Vagina (tissue), 2 donors: ENCODE data around the gene HPD. TPM values are rescaled to one million over a fixed set of nuclear protein-coding genes. Genes with fewer than 3 reads are reported as not detected.

Source experiments
- DNase-seq, 2 donors: peaks; one replicate each; pipeline ENCODE4 v3.0.0-alpha.2; 2017; ENCODE audit errors: extremely low spot score in 2 of 2
- H3K27ac ChIP-seq: fragments of 200-600 bp; sonication (generic); one replicate; pipeline ENCODE4 v1.5.1; 2019
- H3K27me3 ChIP-seq: fragments of 200-600 bp; sonication (generic); one replicate; pipeline ENCODE4 v1.5.1; 2019
- H3K36me3 ChIP-seq, 2 donors: fragments of 200-600 bp; sonication (generic); one replicate each; pipeline ENCODE4 v1.5.1; 2017 to 2019
- H3K4me1 ChIP-seq: fragments of 200-600 bp; sonication (generic); one replicate; pipeline ENCODE4 v1.5.1; 2019
- H3K4me3 ChIP-seq, 2 donors: fragments of 200-600 bp; sonication (generic); 1 replicate in 1 of 2; 2 replicates in 1 of 2; pipeline ENCODE4 v1.5.1; 2016 to 2019
- H3K9me3 ChIP-seq: fragments of 200-600 bp; sonication (generic); one replicate; pipeline ENCODE4 v1.5.1; 2019
- POLR2A ChIP-seq, 2 donors: fragments of 450-650 bp; IDR thresholded peaks; one replicate each; pipeline ENCODE4 v1.6.1; 2017; ENCODE audit warnings: antibody characterized with exemption in 2 of 2, mild to moderate bottlenecking in 2 of 2, moderate library complexity in 2 of 2
- POLR2AphosphoS5 ChIP-seq, 2 donors: sonication (generic); formaldehyde crosslinking; IDR thresholded peaks; one replicate each; pipeline ENCODE4 v1.9.0; 2017; ENCODE audit warnings: antibody characterized with exemption in 2 of 2, mild to moderate bottlenecking in 2 of 2, low read depth in 1 of 2; ENCODE audit not compliant: insufficient read depth in 1 of 2
- intact Hi-C: fragments of 100-400 bp; cut with DNase I; formaldehyde crosslinking; loops from one replicate; pipeline ENCODE4 v1.15.1; 2023
- total RNA-seq: library from RNA; depleted of rRNA; stranded (reverse); fragments of >200 nt; gene quantifications from one replicate; pipeline ENCODE4 v1.2.3, GENCODE V29; 2016
- TF ChIP-seq, protein P1 (sequence below), 3 experiments: fragments of 450-650 bp in 2 of 3; fragments of 200-600 bp in 1 of 3; sonication (generic) in 1 of 3; IDR thresholded peaks; one replicate each; pipeline ENCODE4 v1.5.1; 2017 to 2019; ENCODE audit warnings: antibody characterized with exemption in 3 of 3, mild to moderate bottlenecking in 2 of 3, moderate library complexity in 2 of 3

HPD gene
- total RNA-seq, 1 donor from 2014 or later = not detected

DNA sequence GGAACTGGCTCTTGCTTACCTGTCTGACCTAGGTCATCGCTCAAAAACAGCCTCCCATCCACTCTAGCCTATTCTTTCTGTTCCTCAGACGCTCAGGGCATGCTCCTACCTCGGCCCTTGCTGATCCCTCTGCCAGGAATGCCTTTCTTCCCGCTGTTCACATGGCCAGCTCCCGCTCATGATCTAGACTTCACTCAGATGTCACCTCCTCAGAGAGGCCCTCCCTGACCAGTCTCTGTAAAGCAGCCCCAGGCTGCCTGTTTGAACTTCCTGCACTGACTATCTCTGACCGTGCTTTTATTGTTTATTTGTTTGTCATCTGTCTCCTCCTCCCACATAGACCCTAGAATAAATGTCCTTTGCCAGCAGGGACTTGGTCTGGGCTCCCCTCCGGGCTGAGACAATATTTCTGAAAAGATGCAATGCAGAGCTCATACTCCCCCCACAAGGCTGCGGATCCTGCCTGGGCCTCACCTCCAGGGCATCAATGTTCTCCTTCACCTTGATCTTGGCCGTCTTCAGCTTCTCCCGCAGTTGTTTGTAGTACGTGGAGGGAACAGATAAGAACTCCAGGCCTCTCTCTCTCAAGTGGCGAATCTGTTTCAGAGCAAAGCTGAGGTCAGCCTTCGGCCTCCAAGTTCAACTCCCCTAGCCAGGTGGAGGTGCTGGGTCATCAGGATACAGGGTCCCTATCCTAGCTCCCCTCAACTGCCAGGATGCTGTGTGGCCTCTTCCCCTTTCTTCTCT is 15.2 kb downstream of the HPD start:
- Histone ChIP-seq H3K36me3 (no peaks in the 10 kb centered on the region), H3K4me3 (no peak overlapping the region), H3K4me1 (peaks cover 11% of the 10 kb centered on the region), H3K27ac (no peak overlapping the region), H3K9me3 (no peaks in the 10 kb centered on the region), H3K27me3 (no peaks in the 10 kb centered on the region)
- TF ChIP-seq POLR2AphosphoS5 (IDR thresholded peaks at IDR 0.05; ENCODE audit: insufficient read depth in 1 of 2, low read depth in 1 of 2) = no peak
- no peak for TF ChIP-seq POLR2A (IDR thresholded peaks at IDR 0.05)
- TF ChIP-seq, protein P1, sequence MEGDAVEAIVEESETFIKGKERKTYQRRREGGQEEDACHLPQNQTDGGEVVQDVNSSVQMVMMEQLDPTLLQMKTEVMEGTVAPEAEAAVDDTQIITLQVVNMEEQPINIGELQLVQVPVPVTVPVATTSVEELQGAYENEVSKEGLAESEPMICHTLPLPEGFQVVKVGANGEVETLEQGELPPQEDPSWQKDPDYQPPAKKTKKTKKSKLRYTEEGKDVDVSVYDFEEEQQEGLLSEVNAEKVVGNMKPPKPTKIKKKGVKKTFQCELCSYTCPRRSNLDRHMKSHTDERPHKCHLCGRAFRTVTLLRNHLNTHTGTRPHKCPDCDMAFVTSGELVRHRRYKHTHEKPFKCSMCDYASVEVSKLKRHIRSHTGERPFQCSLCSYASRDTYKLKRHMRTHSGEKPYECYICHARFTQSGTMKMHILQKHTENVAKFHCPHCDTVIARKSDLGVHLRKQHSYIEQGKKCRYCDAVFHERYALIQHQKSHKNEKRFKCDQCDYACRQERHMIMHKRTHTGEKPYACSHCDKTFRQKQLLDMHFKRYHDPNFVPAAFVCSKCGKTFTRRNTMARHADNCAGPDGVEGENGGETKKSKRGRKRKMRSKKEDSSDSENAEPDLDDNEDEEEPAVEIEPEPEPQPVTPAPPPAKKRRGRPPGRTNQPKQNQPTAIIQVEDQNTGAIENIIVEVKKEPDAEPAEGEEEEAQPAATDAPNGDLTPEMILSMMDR (IDR thresholded peaks at IDR 0.05) = no peak
- DNase-seq = no peak
- intact Hi-C loops = no loop called here

DNA sequence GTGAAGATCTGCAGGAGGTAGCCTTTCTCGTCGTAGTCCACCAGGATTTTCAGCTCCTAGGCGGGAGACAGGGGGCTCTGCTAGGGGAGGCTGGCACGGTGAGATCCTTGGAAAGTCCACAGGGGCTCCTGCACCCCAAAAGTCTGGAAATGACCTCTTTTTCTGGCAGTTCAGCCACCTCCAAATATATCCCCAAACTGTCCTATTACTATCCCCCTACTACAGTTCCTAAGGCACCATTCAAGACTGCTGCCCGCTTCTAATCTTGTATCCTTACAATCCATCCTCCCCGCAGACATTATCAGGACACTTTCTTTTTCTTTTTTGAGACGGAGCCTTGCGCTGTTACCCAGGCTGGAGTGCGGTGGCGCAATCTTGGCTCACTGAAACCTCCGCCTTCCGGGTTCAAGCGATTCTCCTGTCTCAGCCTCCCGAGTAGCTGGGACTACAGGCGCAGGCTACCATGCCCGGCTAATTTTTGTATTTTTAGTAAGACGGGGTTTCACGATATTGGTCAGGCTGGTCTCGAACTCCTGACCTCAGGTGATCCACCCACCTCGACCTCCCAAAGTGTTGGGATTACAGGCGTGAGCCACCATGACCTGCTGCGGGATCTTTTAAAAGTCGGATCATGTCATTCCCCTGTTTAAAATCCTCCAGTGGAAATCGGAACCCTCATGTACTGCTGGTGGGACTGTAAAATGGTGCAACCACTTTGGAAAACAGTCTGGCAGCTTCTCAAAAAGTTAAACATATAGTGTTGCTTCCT is 18.5 kb downstream of the HPD start:
- Histone ChIP-seq H3K9me3 (no peaks in the 10 kb centered on the region), H3K27me3 (no peaks in the 10 kb centered on the region), H3K36me3 (no peaks in the 10 kb centered on the region), H3K27ac (peak overlapping the region; percentile 76), H3K4me3 (peak overlapping the region; percentile 60 to 66), H3K4me1 (peaks cover 11% of the 10 kb centered on the region)
- TF ChIP-seq, protein P1 (IDR thresholded peaks at IDR 0.05) = no peak
- no peak for TF ChIP-seq POLR2AphosphoS5 (IDR thresholded peaks at IDR 0.05; ENCODE audit: insufficient read depth in 1 of 2, low read depth in 1 of 2)
- TF ChIP-seq POLR2A (IDR thresholded peaks at IDR 0.05) = no peak
- intact Hi-C loops = no loop called here
- DNase-seq = no peak

DNA sequence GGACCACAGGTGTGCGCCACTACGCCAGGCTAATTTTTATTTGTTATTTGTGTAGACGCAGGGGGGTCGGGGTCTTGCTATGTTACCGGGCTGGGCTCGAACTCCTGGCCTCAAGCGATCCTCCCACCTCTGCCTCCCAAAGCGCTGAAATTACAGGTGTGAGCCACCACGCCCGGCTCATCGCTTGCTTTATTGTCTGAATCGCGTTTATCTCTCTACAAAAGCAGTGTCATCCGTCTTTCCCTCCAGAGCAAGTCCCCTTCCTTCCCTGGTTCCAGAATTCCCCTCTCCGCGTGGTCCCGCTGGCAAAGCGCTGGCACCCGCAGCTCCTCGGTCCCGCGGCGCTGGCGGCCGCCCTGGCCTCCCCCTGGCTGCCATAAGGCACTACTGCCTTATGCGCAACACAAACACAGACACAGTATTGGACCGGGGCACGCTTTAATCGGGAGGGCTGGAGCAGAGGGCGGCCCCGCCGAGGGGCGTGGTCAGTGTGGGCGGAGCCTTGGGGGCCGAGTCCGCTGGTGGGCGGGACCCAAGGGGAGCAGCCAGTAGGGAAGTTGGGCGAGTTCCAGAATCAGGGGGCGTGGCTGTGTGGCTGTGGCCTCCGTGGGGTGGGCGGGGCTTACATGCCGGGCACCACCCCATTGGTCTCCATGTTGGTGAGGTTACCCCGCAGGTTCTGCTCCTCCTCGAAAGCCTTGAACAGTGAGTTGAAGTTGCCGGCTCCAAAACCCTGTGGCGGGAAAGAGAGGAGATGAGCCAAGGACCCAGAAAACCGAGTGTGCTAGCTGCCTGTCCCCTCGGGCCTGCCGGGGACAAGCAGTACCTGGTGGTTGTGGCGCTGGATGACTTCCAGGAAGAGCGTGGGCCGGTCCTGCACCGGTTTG is 19.3 kb downstream of the HPD start:
- peak; percentile 97 to 98 for DNase-seq
- Histone ChIP-seq H3K4me3 (peak overlapping the region; percentile 60 to 66), H3K27ac (peak overlapping the region; percentile 76), H3K27me3 (no peaks in the 10 kb centered on the region), H3K4me1 (peaks cover 11% of the 10 kb centered on the region), H3K9me3 (no peaks in the 10 kb centered on the region), H3K36me3 (no peaks in the 10 kb centered on the region)
- intact Hi-C loops = no loop called here
- TF ChIP-seq, protein P1 (IDR thresholded peaks at IDR 0.05) = peak in 2 of 3 experiments; percentile 11 to 16
- peak in 1 of 2 donors; percentile 14 for TF ChIP-seq POLR2A (IDR thresholded peaks at IDR 0.05)
- TF ChIP-seq POLR2AphosphoS5 (IDR thresholded peaks at IDR 0.05; ENCODE audit: insufficient read depth in 1 of 2, low read depth in 1 of 2) = peak; percentile 84

GRCh38 chr12:121838126-121838525 is 20.5 kb downstream of the HPD start:
- H3K36me3 ChIP-seq = no peaks in the 10 kb centered on the region
- peaks cover 11% of the 10 kb centered on the region for H3K4me1 ChIP-seq
- no peak overlapping the region for H3K4me3 ChIP-seq
- no peaks in the 10 kb centered on the region for H3K27me3 ChIP-seq
- H3K9me3 ChIP-seq = no peaks in the 10 kb centered on the region
- no peak for DNase-seq
- no peak overlapping the region for H3K27ac ChIP-seq
- intact Hi-C loops = no loop called here
- no peak for TF ChIP-seq POLR2AphosphoS5 (IDR thresholded peaks at IDR 0.05; ENCODE audit: insufficient read depth in 1 of 2, low read depth in 1 of 2)
- TF ChIP-seq, protein P1 (IDR thresholded peaks at IDR 0.05) = no peak
- TF ChIP-seq POLR2A (IDR thresholded peaks at IDR 0.05) = no peak
